K562 (cell line): ENCODE results near the gene SCARF2. TPM values are rescaled to one million over a fixed set of nuclear protein-coding genes. Genes with fewer than 3 reads are reported as not detected.

Source experiments
- CBX5 ChIP-seq: IDR thresholded peaks from 2 replicates; pipeline ENCODE4 v1.6.1; 2014; ENCODE audit warnings: low read depth, borderline replicate concordance
- COPS2 ChIP-seq: fragments of 450-650 bp; conservative IDR thresholded peaks from 2 replicates; pipeline ENCODE4 v1.6.1; 2016; ENCODE audit warnings: mild to moderate bottlenecking, moderate library complexity
- DIDO1 ChIP-seq: fragments of 450-650 bp; IDR thresholded peaks from 2 replicates; pipeline ENCODE4 v1.6.1; 2016; ENCODE audit warnings: low read depth, missing biosample characterization, missing genetic modification characterization
- E2F5 ChIP-seq: sonication (generic); formaldehyde crosslinking; IDR thresholded peaks from 2 replicates; pipeline ENCODE4 v1.8.0; 2022; ENCODE audit warnings: mild to moderate bottlenecking, missing genetic modification reagents
- FOXJ3 ChIP-seq: sonication (generic); formaldehyde crosslinking; IDR thresholded peaks from 2 replicates; pipeline ENCODE4 v1.4.0; 2020; ENCODE audit warnings: mild to moderate bottlenecking, missing genetic modification reagents
- HDGF ChIP-seq: fragments of 450-650 bp; IDR thresholded peaks from 2 replicates; pipeline ENCODE4 v1.6.1; 2016
- HMGN3 ChIP-seq: IDR thresholded peaks from 2 replicates; pipeline ENCODE4 v1.6.1; 2011; ENCODE audit warnings: borderline replicate concordance, low read depth, mild to moderate bottlenecking, mixed read lengths, low read length; ENCODE audit not compliant: insufficient read length; ENCODE audit errors: extremely low read depth
- HNRNPK ChIP-seq: fragments of 200-400 bp; formaldehyde crosslinking; IDR thresholded peaks from one replicate; pipeline ENCODE4 v1.6.1; 2018; ENCODE audit warnings: mild to moderate bottlenecking, low read depth, low read length; ENCODE audit not compliant: poor library complexity, severe bottlenecking
- KAT2B ChIP-seq: IDR thresholded peaks from one replicate; pipeline ENCODE4 v1.6.1; 2012; ENCODE audit warnings: low read depth, mild to moderate bottlenecking, control low read depth, inconsistent platforms, low read length, moderate library complexity
- MAFF ChIP-seq: IDR thresholded peaks from 2 replicates; pipeline ENCODE4 v1.6.1; 2012; ENCODE audit warnings: low read length, improper control_type of control experiment
- MYNN ChIP-seq, 2 experiments: sonication (generic); formaldehyde crosslinking in 1 of 2; IDR thresholded peaks; 2 replicates each; pipeline versions ENCODE4 v1.5.0 to v1.6.1; 2016 to 2020; ENCODE audit warnings: antibody characterized with exemption in 1 of 2, missing genetic modification reagents in 1 of 2
- NBN ChIP-seq: fragments of 450-650 bp; IDR thresholded peaks from 2 replicates; pipeline ENCODE4 v1.6.1; 2016; ENCODE audit warnings: low read depth, mild to moderate bottlenecking
- POU5F1 ChIP-seq: fragments of 150-350 bp; IDR thresholded peaks from 2 replicates; pipeline ENCODE4 v1.6.1; 2014; ENCODE audit warnings: borderline replicate concordance, low read length, low read depth, mild to moderate bottlenecking; ENCODE audit not compliant: partially characterized antibody
- RBM17 ChIP-seq: fragments of 200-400 bp; formaldehyde crosslinking; IDR thresholded peaks from 2 replicates; pipeline ENCODE4 v1.6.1; 2017; ENCODE audit warnings: low read depth, mild to moderate bottlenecking, low read length, borderline replicate concordance
- RBM34 ChIP-seq: fragments of 200-400 bp; formaldehyde crosslinking; IDR thresholded peaks from 2 replicates; pipeline ENCODE4 v1.6.1; 2018; ENCODE audit warnings: low read length, borderline replicate concordance; ENCODE audit not compliant: insufficient read depth
- RHOXF2B ChIP-seq: fragments of 250-450 bp; sonication (Bioruptor Pico); conservative IDR thresholded peaks from 2 replicates; pipeline ENCODE4 v1.5.1; 2021
- SMARCE1 ChIP-seq: fragments of 450-650 bp; IDR thresholded peaks from 2 replicates; pipeline ENCODE4 v1.7.1; 2016; ENCODE audit warnings: mild to moderate bottlenecking
- SRSF1 ChIP-seq: fragments of 200-400 bp; formaldehyde crosslinking; IDR thresholded peaks from 2 replicates; pipeline ENCODE4 v1.6.1; 2017; ENCODE audit warnings: mild to moderate bottlenecking, low read depth, low read length, moderate library complexity
- ZNF23 ChIP-seq: fragments of 250-450 bp; sonication (Bioruptor Pico); IDR thresholded peaks from 2 replicates; pipeline ENCODE4 v1.4.0; 2020; ENCODE audit warnings: mild to moderate bottlenecking
- ZNF384 ChIP-seq: IDR thresholded peaks from 2 replicates; pipeline ENCODE4 v1.6.1; 2012; ENCODE audit warnings: low read depth, low read length, improper control_type of control experiment
- polyA plus RNA-seq, 8 experiments: library from polyadenylated mRNA; depleted of rRNA in 4 of 8; stranded (reverse) in 5 of 8; unstranded in 3 of 8; fragments of >200 nt; fragmentation: Nextera tagmentation in 2 of 8; fragmentation: Illumina TruSeq in 1 of 8; extraction: Ambion mirVana in 2 of 8; extraction: Trizol in 1 of 8; gene quantifications; 2 replicates each; pipeline versions ENCODE4 v1.2.1 to v1.2.3, GENCODE V29; 2011 to 2014; ENCODE audit warnings: inconsistent platforms in 1 of 8, missing spikeins in 1 of 8
- total RNA-seq, 7 experiments: library from RNA; depleted of rRNA in 6 of 7; stranded (reverse); fragments of >200 nt in 6 of 7; fragmentation: Illumina TruSeq in 2 of 7; extraction: Trizol in 2 of 7; gene quantifications; 2 replicates each; pipeline versions ENCODE4 v1.2.1 to v1.2.3, GENCODE V29; 2011 to 2021; ENCODE audit warnings: low replicate concordance in 1 of 7
- TF ChIP-seq, protein P1 (sequence below): fragments of 250-450 bp; sonication (Bioruptor Pico); IDR thresholded peaks from 2 replicates; pipeline ENCODE4 v1.5.0; 2022; ENCODE audit warnings: mild to moderate bottlenecking
- TF ChIP-seq, protein P2 (sequence below): sonication (generic); formaldehyde crosslinking; IDR thresholded peaks from 2 replicates; pipeline ENCODE4 v1.4.0; 2020; ENCODE audit warnings: mild to moderate bottlenecking, missing genetic modification reagents
- TF ChIP-seq, protein P3 (sequence below): fragments of 450-650 bp; formaldehyde crosslinking; IDR thresholded peaks from 2 replicates; pipeline ENCODE4 v1.4.0; 2022; ENCODE audit warnings: mild to moderate bottlenecking, moderate library complexity

The SCARF2 gene
- total and polyA plus RNA-seq, 9 of the 15 experiments (the other 6 are each of a cell fraction or from before 2014, with no cell fraction given), result 0.06 to 0.32 (median 0.21) TPM; not detected in 5

DNA sequence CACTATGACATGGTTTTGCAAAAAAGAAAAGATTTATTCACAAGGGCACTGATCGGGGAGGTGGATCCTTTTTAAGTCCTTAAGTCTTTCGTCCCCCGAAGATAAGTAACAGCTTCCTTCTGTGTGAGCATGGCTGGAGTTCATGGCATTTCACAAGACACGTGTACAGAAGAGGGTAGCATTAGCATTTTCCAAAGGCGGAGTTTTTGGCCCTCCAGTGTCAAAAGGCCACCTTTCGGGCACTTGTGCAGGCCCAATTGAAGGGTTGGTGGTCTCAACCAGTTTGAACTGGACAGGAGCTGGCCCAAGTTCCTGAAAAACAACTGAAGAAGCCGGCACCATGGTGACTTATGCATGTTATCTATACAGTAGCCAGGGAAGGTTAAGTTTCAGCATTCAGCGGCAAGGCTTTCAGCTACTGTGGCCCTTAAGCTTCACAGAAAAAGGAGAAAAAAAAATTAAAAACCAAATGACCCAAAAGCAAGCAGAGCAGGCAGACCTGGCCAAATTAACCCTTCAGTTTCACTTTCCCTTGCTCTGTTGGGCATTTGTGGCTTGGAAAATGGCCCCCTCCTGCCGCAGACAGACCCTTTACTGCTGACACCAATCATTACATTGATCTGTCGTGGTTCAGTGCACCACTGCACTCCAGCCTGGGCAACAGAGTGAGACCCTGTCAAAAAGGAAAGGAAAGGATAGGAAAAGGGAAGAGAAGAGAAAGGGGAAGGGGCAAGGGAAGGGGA, 25.0 kb downstream of the SCARF2 start (continued):
- TF ChIP-seq RHOXF2B (peak; percentile 84; the same call in 1 of the 2 replicates), HDGF (peak; percentile 50; the same call in 1 of the 2 replicates), NBN (no peak), RBM17 (no peak), POU5F1 (no peak), ZNF384 (peak; percentile 42; the same call in 1 of the 2 replicates), SMARCE1 (no peak; the same call in 1 of the 2 replicates), MYNN (IDR thresholded peaks at IDR 0.05) (no peak), MYNN (CRISPR knock-in tag; IDR thresholded peaks at IDR 0.05) (no peak), CBX5 (no peak), DIDO1 (tag) (no peak), KAT2B (no peak), MAFF (no peak), RBM34 (no peak), HNRNPK (no peak), SRSF1 (no peak), HMGN3 (no peak), COPS2 (no peak), ZNF23 (CRISPR knock-in tag) (no peak), FOXJ3 (CRISPR knock-in tag) (no peak), E2F5 (CRISPR knock-in tag) (no peak)
- TF ChIP-seq, protein P1, sequence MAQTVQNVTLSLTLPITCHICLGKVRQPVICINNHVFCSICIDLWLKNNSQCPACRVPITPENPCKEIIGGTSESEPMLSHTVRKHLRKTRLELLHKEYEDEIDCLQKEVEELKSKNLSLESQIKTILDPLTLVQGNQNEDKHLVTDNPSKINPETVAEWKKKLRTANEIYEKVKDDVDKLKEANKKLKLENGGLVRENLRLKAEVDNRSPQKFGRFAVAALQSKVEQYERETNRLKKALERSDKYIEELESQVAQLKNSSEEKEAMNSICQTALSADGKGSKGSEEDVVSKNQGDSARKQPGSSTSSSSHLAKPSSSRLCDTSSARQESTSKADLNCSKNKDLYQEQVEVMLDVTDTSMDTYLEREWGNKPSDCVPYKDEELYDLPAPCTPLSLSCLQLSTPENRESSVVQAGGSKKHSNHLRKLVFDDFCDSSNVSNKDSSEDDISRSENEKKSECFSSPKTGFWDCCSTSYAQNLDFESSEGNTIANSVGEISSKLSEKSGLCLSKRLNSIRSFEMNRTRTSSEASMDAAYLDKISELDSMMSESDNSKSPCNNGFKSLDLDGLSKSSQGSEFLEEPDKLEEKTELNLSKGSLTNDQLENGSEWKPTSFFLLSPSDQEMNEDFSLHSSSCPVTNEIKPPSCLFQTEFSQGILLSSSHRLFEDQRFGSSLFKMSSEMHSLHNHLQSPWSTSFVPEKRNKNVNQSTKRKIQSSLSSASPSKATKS (CRISPR knock-in tag), result no peak
- TF ChIP-seq, protein P2, sequence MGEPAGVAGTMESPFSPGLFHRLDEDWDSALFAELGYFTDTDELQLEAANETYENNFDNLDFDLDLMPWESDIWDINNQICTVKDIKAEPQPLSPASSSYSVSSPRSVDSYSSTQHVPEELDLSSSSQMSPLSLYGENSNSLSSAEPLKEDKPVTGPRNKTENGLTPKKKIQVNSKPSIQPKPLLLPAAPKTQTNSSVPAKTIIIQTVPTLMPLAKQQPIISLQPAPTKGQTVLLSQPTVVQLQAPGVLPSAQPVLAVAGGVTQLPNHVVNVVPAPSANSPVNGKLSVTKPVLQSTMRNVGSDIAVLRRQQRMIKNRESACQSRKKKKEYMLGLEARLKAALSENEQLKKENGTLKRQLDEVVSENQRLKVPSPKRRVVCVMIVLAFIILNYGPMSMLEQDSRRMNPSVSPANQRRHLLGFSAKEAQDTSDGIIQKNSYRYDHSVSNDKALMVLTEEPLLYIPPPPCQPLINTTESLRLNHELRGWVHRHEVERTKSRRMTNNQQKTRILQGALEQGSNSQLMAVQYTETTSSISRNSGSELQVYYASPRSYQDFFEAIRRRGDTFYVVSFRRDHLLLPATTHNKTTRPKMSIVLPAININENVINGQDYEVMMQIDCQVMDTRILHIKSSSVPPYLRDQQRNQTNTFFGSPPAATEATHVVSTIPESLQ (CRISPR knock-in tag), result no peak
- TF ChIP-seq, protein P3, sequence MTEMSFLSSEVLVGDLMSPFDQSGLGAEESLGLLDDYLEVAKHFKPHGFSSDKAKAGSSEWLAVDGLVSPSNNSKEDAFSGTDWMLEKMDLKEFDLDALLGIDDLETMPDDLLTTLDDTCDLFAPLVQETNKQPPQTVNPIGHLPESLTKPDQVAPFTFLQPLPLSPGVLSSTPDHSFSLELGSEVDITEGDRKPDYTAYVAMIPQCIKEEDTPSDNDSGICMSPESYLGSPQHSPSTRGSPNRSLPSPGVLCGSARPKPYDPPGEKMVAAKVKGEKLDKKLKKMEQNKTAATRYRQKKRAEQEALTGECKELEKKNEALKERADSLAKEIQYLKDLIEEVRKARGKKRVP (CRISPR knock-in tag), result no peak
